PC-9 (cell line): ENCODE data around the gene ACBD6.

Source experiments
- EZH2 ChIP-seq: fragments of 200-600 bp; sonication (generic); IDR thresholded peaks from 2 replicates; pipeline ENCODE4 v1.8.0; 2017; ENCODE audit warnings: antibody characterized with exemption, low read depth
- TF ChIP-seq, protein P1 (sequence below): fragments of 200-600 bp; sonication (generic); conservative IDR thresholded peaks from 2 replicates; pipeline ENCODE4 v1.6.1; 2017; ENCODE audit warnings: mixed run types, antibody characterized with exemption, mild to moderate bottlenecking, moderate library complexity

- TF ChIP-seq, protein P1, sequence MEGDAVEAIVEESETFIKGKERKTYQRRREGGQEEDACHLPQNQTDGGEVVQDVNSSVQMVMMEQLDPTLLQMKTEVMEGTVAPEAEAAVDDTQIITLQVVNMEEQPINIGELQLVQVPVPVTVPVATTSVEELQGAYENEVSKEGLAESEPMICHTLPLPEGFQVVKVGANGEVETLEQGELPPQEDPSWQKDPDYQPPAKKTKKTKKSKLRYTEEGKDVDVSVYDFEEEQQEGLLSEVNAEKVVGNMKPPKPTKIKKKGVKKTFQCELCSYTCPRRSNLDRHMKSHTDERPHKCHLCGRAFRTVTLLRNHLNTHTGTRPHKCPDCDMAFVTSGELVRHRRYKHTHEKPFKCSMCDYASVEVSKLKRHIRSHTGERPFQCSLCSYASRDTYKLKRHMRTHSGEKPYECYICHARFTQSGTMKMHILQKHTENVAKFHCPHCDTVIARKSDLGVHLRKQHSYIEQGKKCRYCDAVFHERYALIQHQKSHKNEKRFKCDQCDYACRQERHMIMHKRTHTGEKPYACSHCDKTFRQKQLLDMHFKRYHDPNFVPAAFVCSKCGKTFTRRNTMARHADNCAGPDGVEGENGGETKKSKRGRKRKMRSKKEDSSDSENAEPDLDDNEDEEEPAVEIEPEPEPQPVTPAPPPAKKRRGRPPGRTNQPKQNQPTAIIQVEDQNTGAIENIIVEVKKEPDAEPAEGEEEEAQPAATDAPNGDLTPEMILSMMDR, result no peak
- no peak for TF ChIP-seq EZH2
Measured at GRCh38 chr1:180281490-180281889, 220.9 kb downstream of the ACBD6 start.
